GM18498 (cell line): ENCODE results near the gene KRT27.
A peak's percentile ranks its signal among the peaks of the same experiment; 100 is the strongest.
"Not testable (repeated sequence)": the region's sequence is repeated elsewhere in the genome, so short reads cannot be mapped to it uniquely, and the experiment has no call there.

Experiments
- ATAC-seq: cut with Tn5 transposase; IDR thresholded peaks from one replicate; pipeline ENCODE4 v1.9.1; 2021; ENCODE audit warnings: mild to moderate bottlenecking, moderate library complexity; ENCODE audit not compliant: unreplicated experiment

Gene KRT27

GRCh38 chr17:40782450-40782849, at the start of gene KRT27:
TSS of gene KRT27 (minus strand) at chr17:40782550. CDS start at chr17:40782493, 57 bp downstream.
- ATAC-seq: no peak

GRCh38 chr17:40830085-40830776, 47.9 kb upstream of the KRT27 start:
- no peak for ATAC-seq

- ATAC-seq: no peak
Measured at GRCh38 chr17:40828454-40829044, 46.2 kb upstream of the KRT27 start.

- no peak for ATAC-seq
Measured at GRCh38 chr17:40827746-40828453, 45.5 kb upstream of the KRT27 start.

GRCh38 chr17:40825599-40825998, 43.2 kb upstream of the KRT27 start:
- no peak for ATAC-seq

- no peak for ATAC-seq
Measured at GRCh38 chr17:40824015-40824832, 41.9 kb upstream of the KRT27 start.

- no peak for ATAC-seq
Measured at GRCh38 chr17:40822132-40822812, 39.9 kb upstream of the KRT27 start, which contains the start of gene KRT10. TSS of gene KRT10 (minus strand) at chr17:40822614. CDS start at chr17:40822585, 29 bp downstream.

- no peak for ATAC-seq
Measured at GRCh38 chr17:40821536-40821935, 39.2 kb upstream of the KRT27 start.

GRCh38 chr17:40820228-40820838, 38.0 kb upstream of the KRT27 start:
- ATAC-seq: no peak

- no peak for ATAC-seq
Measured at GRCh38 chr17:40819528-40820125, 37.3 kb upstream of the KRT27 start.

GRCh38 chr17:40818733-40819527, 36.6 kb upstream of the KRT27 start:
- peak; percentile 88 for ATAC-seq

GRCh38 chr17:40818343-40818732, 36.0 kb upstream of the KRT27 start:
- ATAC-seq: no peak

- ATAC-seq: no peak
Measured at GRCh38 chr17:40817103-40817682, 34.8 kb upstream of the KRT27 start.

- ATAC-seq: no peak
Measured at GRCh38 chr17:40816569-40816968, 34.2 kb upstream of the KRT27 start.

- no peak for ATAC-seq
Measured at GRCh38 chr17:40815381-40815780, 33.0 kb upstream of the KRT27 start.

GRCh38 chr17:40814657-40815056, 32.3 kb upstream of the KRT27 start:
- ATAC-seq: not testable (repeated sequence)

- ATAC-seq: no peak
Measured at GRCh38 chr17:40813804-40814203, 31.5 kb upstream of the KRT27 start.

GRCh38 chr17:40812639-40813038, 30.3 kb upstream of the KRT27 start:
- no peak for ATAC-seq

GRCh38 chr17:40810494-40810893, 28.1 kb upstream of the KRT27 start:
- ATAC-seq: no peak
